ENCODE data around the gene SLX4IP.

DNA sequence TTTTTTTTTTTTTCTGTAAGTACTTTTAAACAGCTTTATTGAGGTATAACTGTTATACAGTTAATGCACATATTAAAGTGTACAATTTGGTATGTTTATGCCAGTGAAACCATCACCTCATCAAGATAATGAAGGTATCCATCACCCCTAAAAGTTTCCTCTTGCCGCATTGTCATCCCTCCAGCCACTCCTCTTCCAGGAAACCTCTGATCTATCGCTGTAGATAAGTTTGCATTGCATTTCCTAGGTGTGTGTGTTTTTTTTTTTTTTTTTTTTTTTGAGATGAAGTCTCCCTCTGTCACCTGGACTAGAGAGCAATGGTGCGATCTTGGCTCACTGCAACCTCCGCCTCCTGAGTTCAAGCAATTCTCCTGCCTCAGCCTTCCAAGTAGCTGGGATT, 3.1 kb downstream of the SLX4IP start:
- TF ChIP-seq EP300 (IDR thresholded peaks at IDR 0.05; ENCODE audit: borderline replicate concordance) (no peak), RAD21 (IDR thresholded peaks at IDR 0.05; ENCODE audit: low read depth) (no peak), NFIC (IDR thresholded peaks at IDR 0.05) (no peak), CEBPB (IDR thresholded peaks at IDR 0.05) (no peak), YY1 (IDR thresholded peaks at IDR 0.05; ENCODE audit: low read depth) (no peak)
- TF ChIP-seq, protein P1, sequence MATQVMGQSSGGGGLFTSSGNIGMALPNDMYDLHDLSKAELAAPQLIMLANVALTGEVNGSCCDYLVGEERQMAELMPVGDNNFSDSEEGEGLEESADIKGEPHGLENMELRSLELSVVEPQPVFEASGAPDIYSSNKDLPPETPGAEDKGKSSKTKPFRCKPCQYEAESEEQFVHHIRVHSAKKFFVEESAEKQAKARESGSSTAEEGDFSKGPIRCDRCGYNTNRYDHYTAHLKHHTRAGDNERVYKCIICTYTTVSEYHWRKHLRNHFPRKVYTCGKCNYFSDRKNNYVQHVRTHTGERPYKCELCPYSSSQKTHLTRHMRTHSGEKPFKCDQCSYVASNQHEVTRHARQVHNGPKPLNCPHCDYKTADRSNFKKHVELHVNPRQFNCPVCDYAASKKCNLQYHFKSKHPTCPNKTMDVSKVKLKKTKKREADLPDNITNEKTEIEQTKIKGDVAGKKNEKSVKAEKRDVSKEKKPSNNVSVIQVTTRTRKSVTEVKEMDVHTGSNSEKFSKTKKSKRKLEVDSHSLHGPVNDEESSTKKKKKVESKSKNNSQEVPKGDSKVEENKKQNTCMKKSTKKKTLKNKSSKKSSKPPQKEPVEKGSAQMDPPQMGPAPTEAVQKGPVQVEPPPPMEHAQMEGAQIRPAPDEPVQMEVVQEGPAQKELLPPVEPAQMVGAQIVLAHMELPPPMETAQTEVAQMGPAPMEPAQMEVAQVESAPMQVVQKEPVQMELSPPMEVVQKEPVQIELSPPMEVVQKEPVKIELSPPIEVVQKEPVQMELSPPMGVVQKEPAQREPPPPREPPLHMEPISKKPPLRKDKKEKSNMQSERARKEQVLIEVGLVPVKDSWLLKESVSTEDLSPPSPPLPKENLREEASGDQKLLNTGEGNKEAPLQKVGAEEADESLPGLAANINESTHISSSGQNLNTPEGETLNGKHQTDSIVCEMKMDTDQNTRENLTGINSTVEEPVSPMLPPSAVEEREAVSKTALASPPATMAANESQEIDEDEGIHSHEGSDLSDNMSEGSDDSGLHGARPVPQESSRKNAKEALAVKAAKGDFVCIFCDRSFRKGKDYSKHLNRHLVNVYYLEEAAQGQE (IDR thresholded peaks at IDR 0.05; ENCODE audit: low read depth) = no peak
- TF ChIP-seq, protein P2, sequence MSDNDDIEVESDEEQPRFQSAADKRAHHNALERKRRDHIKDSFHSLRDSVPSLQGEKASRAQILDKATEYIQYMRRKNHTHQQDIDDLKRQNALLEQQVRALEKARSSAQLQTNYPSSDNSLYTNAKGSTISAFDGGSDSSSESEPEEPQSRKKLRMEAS (IDR thresholded peaks at IDR 0.05) = no peak
